Neural cell (in vitro differentiated cells): Measurements from ENCODE around the gene PGM2L1.

Source experiments
- MXI1 ChIP-seq: fragments of 450-650 bp; conservative IDR thresholded peaks from 2 replicates; pipeline ENCODE4 v1.6.1; 2014; ENCODE audit warnings: antibody characterized with exemption, mild to moderate bottlenecking; ENCODE audit not compliant: poor library complexity, severe bottlenecking
- TAF1 ChIP-seq: IDR thresholded peaks from 2 replicates; pipeline ENCODE4 v1.6.1; 2012; ENCODE audit warnings: low read depth

GRCh38 chr11:74307434-74307833 is 90.8 kb downstream of the PGM2L1 start:
- TF ChIP-seq TAF1 = no peak
- no peak for TF ChIP-seq MXI1
